ENCODE results near the gene SERTAD1.
A peak's percentile ranks its signal among the peaks of the same experiment; 100 is the strongest.
"Not testable (repeated sequence)": the region's sequence is repeated elsewhere in the genome, so short reads cannot be mapped to it uniquely, and the experiment has no call there.

The SERTAD1 gene
- 15.9 to 22.5 reads per million in 2 donors for total RNA-seq

- peak; percentile 99 for DNase-seq
Measured at GRCh38 chr19:40425450-40426287, at the start of gene SERTAD1. SERTAD1 (minus strand) TSS chr19:40425992; CDS start chr19:40423546, 2,446 bp downstream.

GRCh38 chr19:40474737-40475136 lies 48.9 kb upstream of the SERTAD1 start:
- no peak for DNase-seq

DNA sequence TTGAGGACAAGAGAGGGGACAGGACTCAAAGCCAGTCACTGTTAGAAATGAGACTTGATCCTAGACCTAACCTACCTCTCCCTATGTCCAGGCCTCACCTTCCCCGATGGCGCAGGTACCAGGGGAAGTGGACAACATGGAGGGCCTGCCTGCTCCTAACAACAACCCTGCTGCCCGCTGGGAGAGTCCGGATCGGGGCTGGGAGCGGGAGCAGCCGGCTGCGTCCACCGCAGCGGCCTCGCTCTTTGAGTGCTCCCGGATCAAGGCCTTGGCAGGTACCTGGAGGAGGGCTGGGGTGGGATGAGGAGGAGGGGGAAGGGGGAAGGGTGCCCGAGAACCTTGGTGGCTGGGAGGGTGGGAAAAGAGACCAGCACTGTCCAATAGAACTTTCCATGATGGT lies 46.7 kb upstream of the SERTAD1 start:
- DNase-seq = no peak

DNA sequence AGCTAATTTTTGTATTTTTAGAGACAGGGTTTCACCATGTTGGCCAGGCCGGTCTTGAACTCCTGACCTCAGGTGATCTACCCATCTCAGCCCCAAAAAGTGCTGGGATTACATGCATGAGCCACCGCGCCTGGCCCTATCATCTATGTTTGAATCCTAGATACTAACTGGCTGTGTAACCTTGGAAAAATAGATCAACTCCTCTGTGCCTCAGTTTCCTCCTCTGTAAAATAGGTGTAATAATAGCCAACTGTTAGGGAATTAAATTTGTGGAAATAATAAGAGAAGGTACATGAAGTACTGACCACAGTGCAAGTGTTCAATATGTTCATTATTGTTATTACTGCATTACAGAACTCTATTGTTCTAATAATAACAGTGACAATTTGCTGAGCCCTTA lies 45.3 kb upstream of the SERTAD1 start:
- no peak for DNase-seq

- DNase-seq = no peak
Measured at GRCh38 chr19:40469011-40469410, 43.2 kb upstream of the SERTAD1 start.

DNA sequence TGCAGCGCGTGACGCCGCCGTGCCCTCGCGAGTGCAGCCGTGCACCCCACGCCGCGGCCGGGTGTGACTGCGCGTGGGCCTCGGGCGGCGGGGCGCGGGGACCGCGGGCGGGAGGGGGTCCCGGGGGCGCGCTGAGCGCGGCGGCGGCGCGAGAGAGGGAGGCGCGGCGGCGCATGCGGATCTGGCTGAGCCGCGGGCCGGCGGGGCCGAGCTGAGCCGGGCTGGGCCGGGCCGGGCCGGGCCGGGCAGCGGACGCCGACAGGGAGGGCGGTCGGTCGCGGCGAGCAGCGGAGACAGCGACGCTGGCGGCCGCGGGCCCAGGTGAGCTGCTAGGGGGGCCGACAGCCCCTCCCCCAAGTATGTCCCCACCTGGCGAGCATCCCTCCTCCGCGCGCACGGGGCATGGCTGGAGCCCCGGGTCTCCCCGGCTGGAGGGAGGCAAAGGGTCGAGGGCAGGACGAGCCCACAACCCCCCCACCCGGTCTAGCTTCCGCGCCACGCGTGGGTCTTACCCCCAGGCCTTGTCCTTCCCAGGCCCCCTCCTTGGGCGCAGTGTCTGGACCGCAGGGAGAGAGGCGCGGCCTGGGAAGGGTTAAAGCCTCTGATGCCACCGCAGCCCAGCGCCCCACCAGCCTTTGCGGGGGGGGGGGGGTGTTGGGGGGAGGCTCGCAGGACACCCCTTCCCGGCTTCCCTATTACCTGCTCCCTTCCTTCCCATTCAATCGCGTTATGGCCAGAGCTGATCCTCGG lies 41.4 kb upstream of the SERTAD1 start, which contains the start of gene SPTBN4:
Gene SPTBN4, plus strand, starts transcription at position 17 of the 750 bp plus-strand sequence. CDS start 5,621 bp downstream, outside the sequence.
- no peak for DNase-seq

- DNase-seq = peak; percentile 73
Measured at GRCh38 chr19:40466219-40466984, 40.6 kb upstream of the SERTAD1 start.

- peak; percentile 97 for DNase-seq
Measured at GRCh38 chr19:40465557-40466218, 39.9 kb upstream of the SERTAD1 start, which contains the start of gene BLVRB. BLVRB (minus strand) TSS chr19:40465745; CDS start chr19:40465688, 57 bp downstream.

DNA sequence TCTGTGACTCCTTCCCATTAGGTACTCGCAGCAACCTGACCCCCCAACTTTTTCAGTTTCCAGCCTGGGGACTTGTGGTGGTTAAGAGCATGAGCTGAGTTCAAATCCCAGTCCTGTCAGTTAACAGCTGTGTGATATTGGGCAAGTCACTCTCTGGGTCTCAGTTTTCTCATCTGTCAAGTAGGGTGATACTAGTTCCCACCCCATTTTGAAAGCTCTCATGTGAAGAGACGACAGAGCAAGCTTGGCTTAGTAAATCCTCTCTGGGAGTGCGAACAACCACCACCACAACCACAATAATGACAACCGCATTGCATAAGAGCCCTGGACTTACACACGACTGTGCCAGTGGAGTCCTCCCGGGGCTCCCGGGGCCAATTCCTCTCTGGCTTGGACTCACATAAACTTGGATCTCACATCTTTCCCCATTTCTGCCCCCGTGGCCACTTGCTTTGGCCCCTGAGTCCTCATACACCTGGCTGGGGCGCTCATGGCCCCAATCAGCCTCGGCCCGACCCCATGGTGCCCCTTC lies 39.3 kb upstream of the SERTAD1 start:
- no peak for DNase-seq

GRCh38 chr19:40464059-40465024 lies 38.5 kb upstream of the SERTAD1 start:
- no peak for DNase-seq

DNA sequence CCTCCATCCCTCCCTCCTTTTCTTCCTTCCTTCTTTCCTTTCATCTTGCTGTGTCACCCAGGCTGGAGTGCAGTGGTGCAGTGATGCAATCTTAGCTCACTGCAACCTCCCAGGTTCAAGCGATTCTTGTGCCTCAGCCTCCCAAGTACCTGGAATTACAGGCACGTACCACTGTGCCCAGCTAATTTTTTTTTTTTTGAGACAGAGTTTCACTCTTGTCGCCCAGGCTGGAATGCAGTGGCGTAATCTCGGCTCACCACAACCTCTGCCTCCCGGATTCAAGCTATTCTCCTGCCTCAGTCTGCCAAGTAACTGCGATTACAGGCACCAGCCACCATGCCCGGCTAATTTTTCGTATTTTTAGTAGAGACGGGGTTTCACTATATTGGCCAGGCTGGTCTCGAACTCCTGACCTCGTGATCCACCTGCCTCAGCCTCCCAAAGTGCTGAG lies 37.8 kb upstream of the SERTAD1 start:
- DNase-seq = not testable (repeated sequence)

DNA sequence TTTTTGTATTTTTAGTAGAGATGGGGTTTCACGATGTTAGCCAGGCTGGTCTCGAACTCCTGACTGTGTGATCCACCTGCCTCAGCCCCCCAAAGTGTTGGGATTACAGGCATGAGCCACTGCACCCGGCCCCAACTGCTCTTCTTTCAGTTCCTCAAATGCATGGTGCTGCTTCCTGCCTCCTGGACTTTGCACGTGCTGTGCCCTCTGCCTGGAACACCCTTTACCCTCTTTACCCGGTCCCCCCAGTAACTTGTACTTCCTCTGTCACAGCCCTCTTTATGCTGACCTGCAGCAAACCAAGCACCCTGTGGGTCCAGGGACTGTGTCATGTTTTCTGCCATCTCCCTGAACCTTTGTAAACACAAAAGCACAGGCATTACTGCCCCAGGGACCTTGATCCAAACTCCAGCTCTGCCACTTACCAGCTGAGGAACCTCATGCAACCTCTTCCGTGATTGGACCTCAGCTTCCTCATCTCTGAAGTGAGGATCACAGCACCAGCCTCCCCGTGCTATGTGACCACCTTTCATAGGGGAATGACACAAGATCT lies 36.0 kb upstream of the SERTAD1 start:
- DNase-seq = no peak

GRCh38 chr19:40460185-40460584 lies 34.4 kb upstream of the SERTAD1 start:
- DNase-seq = no peak

DNA sequence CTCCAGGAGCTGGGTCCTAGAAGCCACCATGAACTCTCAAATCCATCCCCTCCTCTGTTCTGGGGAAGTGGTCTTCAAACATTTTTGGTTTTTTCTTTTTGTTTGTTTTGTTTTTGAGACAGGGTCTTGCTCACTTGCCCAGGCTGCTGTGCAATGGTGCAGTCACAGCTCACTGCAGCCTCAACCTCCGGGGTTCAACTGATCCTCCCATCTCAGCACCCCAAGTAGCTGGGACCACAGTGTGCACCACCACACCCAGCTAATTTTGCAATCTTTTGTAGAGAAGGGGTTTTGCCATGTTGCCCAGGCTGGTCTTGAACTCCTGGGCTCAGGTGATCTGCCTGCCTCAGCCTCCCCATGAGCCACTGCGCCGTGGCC lies 32.8 kb upstream of the SERTAD1 start:
- DNase-seq = no peak

- DNase-seq = no peak
Measured at GRCh38 chr19:40457953-40458596, 32.3 kb upstream of the SERTAD1 start.

- no peak for DNase-seq
Measured at GRCh38 chr19:40457048-40457447, 31.3 kb upstream of the SERTAD1 start.

GRCh38 chr19:40453943-40454342 lies 28.2 kb upstream of the SERTAD1 start:
- not testable (repeated sequence) for DNase-seq

DNA sequence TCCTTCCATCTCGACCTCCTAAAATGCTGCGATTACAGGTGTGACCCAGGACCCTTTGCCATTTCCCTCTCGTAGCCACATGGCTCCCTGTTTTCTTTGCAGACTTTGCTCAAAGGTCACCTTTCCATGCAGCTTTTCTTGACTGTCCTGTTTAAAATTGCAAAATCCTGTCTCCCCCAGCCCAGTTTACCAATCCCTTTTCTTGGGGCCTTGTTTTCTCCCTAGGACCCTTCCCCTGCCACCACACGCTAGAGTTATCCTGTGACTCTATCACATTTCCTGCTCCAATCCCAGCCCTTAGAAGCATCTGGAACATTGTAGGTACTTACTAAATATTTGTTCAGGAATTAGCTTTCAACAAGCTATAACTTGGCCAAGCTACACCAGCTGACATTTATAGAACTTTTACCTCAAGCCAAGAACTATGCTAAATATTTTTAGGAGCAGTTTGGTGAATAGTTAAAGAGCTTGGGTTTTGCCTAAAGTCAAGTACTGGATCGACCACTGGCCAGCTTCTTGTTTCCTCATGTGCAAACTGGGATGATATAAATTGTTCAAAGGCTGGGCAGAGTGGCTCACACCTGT lies 27.5 kb upstream of the SERTAD1 start:
- DNase-seq = no peak

DNA sequence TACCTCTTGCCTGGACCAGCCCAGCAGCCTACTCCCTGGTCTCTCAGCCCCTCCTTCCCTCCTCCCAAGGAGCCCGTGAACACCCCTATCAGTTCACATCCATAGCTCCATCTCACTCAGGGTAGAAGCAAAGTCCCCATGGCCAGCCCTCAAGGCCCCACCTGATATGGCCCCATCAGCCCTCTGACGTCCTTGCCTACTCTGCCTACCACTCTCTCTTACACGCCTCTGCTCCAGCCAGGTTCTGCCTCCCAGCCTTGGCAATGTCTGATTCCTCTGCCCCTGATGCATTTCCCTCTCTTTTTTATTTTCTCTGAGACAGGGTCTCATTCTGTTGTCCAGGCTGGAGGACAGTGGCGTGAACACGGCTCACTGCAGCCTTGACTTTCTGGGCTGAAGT lies 26.2 kb upstream of the SERTAD1 start:
- no peak for DNase-seq

Data from activated gamma-delta T cell (primary cell).